Neutrophil (primary cell): ENCODE results near the gene NUDT15.
A peak's percentile ranks its signal among the peaks of the same experiment; 100 is the strongest.

Experiments
- H3K27ac ChIP-seq: fragments of 200-600 bp; sonication (generic); 2 replicates; pipeline ENCODE4 v1.5.1; 2016; ENCODE audit warnings: mild to moderate bottlenecking, moderate library complexity
- H3K27me3 ChIP-seq: fragments of 200-600 bp; sonication (generic); 2 replicates; pipeline ENCODE4 v1.6.0; 2016; ENCODE audit warnings: mild to moderate bottlenecking
- H3K36me3 ChIP-seq: fragments of 200-600 bp; sonication (generic); 2 replicates; pipeline ENCODE4 v1.5.1; 2017
- H3K4me1 ChIP-seq, 2 experiments: fragments of 200-600 bp in 1 of 2; sonication (generic) in 1 of 2; 1 replicate in 1 of 2; 2 replicates in 1 of 2; pipeline versions ENCODE4 v1.5.1 to v1.6.1; 2013 to 2016; ENCODE audit warnings: low read depth in 1 of 2, low read length in 1 of 2, mild to moderate bottlenecking in 1 of 2, moderate library complexity in 1 of 2; ENCODE audit not compliant: control insufficient read depth in 1 of 2, insufficient read depth in 1 of 2
- H3K4me3 ChIP-seq, 2 experiments: fragments of 200-600 bp in 1 of 2; sonication (generic) in 1 of 2; 1 replicate in 1 of 2; 2 replicates in 1 of 2; pipeline ENCODE4 v1.5.1; 2013 to 2016; ENCODE audit warnings: low read depth in 1 of 2, low read length in 1 of 2, mild to moderate bottlenecking in 1 of 2, moderate library complexity in 1 of 2
- H3K9me3 ChIP-seq: fragments of 200-600 bp; sonication (generic); 2 replicates; pipeline ENCODE4 v1.5.1; 2016
- TF ChIP-seq, protein P1 (sequence below): fragments of 200-600 bp; sonication (generic); IDR thresholded peaks from 2 replicates; pipeline ENCODE4 v1.5.1; 2016; ENCODE audit warnings: antibody characterized with exemption

The NUDT15 gene

DNA sequence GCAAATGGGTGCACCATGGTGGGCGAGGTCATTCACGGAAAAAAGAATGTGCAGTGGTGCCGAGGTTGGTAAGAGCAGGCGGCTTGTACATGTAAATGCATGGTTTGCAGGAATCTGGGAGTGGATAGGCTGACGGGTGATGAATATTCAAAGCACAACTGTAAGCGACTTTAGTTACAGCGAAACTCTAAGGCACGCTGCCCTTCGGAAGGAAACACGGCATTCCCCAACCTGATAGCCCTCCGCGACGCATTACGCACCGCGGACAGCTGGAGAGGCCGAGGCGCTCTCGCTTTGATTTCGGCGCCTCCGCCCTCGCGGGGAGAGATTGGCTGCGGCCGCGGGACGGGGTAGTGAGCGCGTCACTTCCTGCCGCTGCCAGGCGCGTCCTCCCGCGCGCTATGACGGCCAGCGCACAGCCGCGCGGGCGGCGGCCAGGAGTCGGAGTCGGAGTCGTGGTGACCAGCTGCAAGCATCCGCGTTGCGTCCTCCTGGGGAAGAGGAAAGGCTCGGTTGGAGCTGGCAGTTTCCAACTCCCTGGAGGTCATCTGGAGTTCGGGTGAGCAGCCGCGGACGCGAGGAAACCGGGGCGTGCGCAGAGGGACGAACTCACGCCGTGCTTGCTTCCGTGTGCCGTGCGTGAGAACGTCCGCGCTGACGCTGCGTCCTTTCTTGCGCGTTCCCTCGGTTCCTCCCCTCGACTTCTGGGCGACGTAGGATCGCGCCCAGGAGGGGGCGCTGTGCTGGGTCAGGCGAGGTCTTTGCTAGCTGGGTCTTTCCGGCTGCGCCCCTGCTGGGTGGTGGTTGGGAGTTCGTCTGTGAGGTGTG is at the start of gene NUDT15:
TSS of gene NUDT15 (plus strand) at position 381 of the 828 bp plus-strand sequence. CDS start at position 402, 21 bp downstream.
- H3K27ac ChIP-seq = peak within 1 kb of the TSS; percentile 91
- H3K27me3 ChIP-seq = no peaks in the 10 kb centered on the region
- TF ChIP-seq, protein P1, sequence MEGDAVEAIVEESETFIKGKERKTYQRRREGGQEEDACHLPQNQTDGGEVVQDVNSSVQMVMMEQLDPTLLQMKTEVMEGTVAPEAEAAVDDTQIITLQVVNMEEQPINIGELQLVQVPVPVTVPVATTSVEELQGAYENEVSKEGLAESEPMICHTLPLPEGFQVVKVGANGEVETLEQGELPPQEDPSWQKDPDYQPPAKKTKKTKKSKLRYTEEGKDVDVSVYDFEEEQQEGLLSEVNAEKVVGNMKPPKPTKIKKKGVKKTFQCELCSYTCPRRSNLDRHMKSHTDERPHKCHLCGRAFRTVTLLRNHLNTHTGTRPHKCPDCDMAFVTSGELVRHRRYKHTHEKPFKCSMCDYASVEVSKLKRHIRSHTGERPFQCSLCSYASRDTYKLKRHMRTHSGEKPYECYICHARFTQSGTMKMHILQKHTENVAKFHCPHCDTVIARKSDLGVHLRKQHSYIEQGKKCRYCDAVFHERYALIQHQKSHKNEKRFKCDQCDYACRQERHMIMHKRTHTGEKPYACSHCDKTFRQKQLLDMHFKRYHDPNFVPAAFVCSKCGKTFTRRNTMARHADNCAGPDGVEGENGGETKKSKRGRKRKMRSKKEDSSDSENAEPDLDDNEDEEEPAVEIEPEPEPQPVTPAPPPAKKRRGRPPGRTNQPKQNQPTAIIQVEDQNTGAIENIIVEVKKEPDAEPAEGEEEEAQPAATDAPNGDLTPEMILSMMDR = peak; percentile 97
- H3K9me3 ChIP-seq = peaks cover 1% of the 10 kb centered on the region
- H3K4me1 ChIP-seq = peaks cover 15 to 17% of the 10 kb centered on the region in 2 experiments
- H3K36me3 ChIP-seq = no peaks in the 10 kb centered on the region
- peak within 1 kb of the TSS; percentile 88 to 91 for H3K4me3 ChIP-seq

GRCh38 chr13:47990427-47990826 is 47.1 kb upstream of the NUDT15 start:
- H3K27ac ChIP-seq = no peak overlapping the region
- no peaks in the 10 kb centered on the region for H3K9me3 ChIP-seq
- no peaks in the 10 kb centered on the region for H3K4me1 ChIP-seq
- peaks cover 28% of the 10 kb centered on the region for H3K36me3 ChIP-seq
- H3K4me3 ChIP-seq = no peak overlapping the region
- TF ChIP-seq, protein P1 = no peak
- no peaks in the 10 kb centered on the region for H3K27me3 ChIP-seq

DNA sequence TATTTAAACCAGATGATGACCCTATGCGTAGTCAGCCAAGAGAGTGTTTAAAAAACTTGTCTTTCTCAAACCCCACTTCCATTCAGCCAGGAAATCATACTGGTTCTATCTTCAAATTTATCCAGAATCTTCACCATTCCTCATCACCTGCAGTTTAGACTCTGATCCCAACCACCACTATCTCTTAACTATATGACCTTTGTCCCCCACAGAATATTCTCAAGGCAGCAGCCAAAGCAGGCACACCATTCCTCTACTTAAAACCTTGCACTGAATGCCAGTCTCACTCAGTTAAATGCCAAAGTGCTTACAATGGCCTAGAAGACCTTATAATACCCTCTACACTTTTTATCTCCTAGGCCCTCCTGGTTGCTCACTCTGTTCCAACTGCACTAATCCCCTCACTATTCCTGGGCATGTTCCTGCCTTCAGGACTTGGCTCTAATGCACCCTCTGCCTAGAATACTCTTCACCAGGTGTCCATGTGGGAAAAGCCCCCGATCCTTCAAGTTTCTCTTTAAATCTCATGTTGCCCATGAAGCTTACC is 46.5 kb upstream of the NUDT15 start:
- Histone ChIP-seq H3K27me3 (no peaks in the 10 kb centered on the region), H3K36me3 (peaks cover 25% of the 10 kb centered on the region), H3K4me1 (no peaks in the 10 kb centered on the region), H3K27ac (no peak overlapping the region), H3K4me3 (no peak overlapping the region), H3K9me3 (no peaks in the 10 kb centered on the region)
- TF ChIP-seq, protein P1 = no peak

DNA sequence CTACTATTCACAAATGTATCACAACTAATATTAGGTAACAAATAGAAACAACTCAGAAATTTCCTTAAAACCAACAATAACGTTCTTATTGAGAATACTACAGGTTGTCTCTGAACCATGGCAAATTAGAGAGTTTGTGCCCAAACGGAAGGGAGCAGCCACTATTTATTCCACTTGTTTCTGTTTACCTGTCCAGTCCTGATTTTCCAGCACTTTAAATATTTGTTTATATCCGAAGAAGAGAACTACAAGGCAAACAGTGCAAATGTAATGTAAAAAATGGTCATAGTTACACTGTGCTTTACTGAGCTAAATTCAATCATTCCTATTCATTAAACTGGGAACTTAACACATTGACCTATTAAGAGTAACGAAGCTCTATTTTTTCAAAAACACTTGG is 45.7 kb upstream of the NUDT15 start:
- Histone ChIP-seq H3K4me1 (no peaks in the 10 kb centered on the region), H3K9me3 (no peaks in the 10 kb centered on the region), H3K27ac (no peak overlapping the region), H3K4me3 (no peak overlapping the region), H3K27me3 (no peaks in the 10 kb centered on the region), H3K36me3 (peaks cover 22% of the 10 kb centered on the region)
- TF ChIP-seq, protein P1 = no peak

DNA sequence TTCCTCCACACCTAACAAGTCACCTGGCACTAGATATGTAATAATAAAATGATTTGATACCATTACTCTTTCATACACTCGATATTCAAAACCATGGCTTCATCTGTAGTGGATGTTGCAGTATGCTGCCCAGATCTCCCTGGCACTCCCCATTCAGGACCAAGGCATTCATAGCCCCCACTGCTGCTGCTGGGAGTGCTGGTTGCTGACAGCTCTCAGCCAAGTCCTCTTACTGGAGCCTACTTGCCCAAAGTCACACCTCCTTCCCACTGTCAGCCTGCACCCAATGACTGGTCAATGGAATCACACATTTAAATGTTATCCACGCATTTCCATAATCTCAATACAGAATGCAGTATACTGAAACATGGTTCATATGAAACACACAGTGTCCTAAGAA is 40.1 kb upstream of the NUDT15 start:
- Histone ChIP-seq H3K4me1 (peaks cover 12 to 14% of the 10 kb centered on the region in 2 experiments), H3K36me3 (peaks cover 4% of the 10 kb centered on the region), H3K9me3 (no peaks in the 10 kb centered on the region), H3K4me3 (no peak overlapping the region), H3K27me3 (no peaks in the 10 kb centered on the region), H3K27ac (no peak overlapping the region)
- TF ChIP-seq, protein P1 = no peak
